K562 (cell line): ENCODE data around the gene PHF5A.

Source experiments
- ATF6 ChIP-seq: sonication (generic); formaldehyde crosslinking; IDR thresholded peaks from 2 replicates; pipeline ENCODE4 v1.4.0; 2020; ENCODE audit warnings: mild to moderate bottlenecking, missing genetic modification reagents
- CTCF ChIP-seq, 3 experiments: IDR thresholded peaks in 2 of 3; conservative IDR thresholded peaks in 1 of 3; 2 replicates each; pipeline ENCODE4 v1.5.1; 2011 to 2012; ENCODE audit warnings: low read length in 3 of 3, mild to moderate bottlenecking in 3 of 3, control low read depth in 2 of 3, improper control_type of control experiment in 1 of 3, inconsistent platforms in 1 of 3, low read depth in 1 of 3, mixed read lengths in 1 of 3, moderate library complexity in 1 of 3; ENCODE audit not compliant: insufficient read depth in 2 of 3
- ELF4 ChIP-seq: fragments of 450-650 bp; formaldehyde crosslinking; IDR thresholded peaks from 2 replicates; pipeline ENCODE4 v1.4.0; 2022; ENCODE audit warnings: missing genetic modification characterization
- FOXJ3 ChIP-seq: sonication (generic); formaldehyde crosslinking; IDR thresholded peaks from 2 replicates; pipeline ENCODE4 v1.4.0; 2020; ENCODE audit warnings: mild to moderate bottlenecking, missing genetic modification reagents
- JUNB ChIP-seq: fragments of 450-650 bp; formaldehyde crosslinking; conservative IDR thresholded peaks from 2 replicates; pipeline ENCODE4 v1.4.0; 2020; ENCODE audit warnings: mild to moderate bottlenecking
- MAX ChIP-seq: sonication (generic); formaldehyde crosslinking; IDR thresholded peaks from 2 replicates; pipeline ENCODE4 v1.9.0; 2022; ENCODE audit warnings: mild to moderate bottlenecking, missing genetic modification reagents
- NFRKB ChIP-seq: fragments of 450-650 bp; IDR thresholded peaks from 2 replicates; pipeline ENCODE4 v1.6.1; 2016; ENCODE audit warnings: low read depth
- POLR2A ChIP-seq: fragments of 450-650 bp; conservative IDR thresholded peaks from 2 replicates; pipeline ENCODE4 v1.6.1; 2016
- POLR2AphosphoS5 ChIP-seq: IDR thresholded peaks from 2 replicates; pipeline ENCODE4 v1.6.1; 2011; ENCODE audit warnings: mild to moderate bottlenecking, low read depth, low read length, moderate library complexity; ENCODE audit not compliant: control insufficient read depth, insufficient read depth
- RAD51 ChIP-seq: fragments of 450-650 bp; IDR thresholded peaks from 2 replicates; pipeline ENCODE4 v1.7.1; 2016; ENCODE audit warnings: low read depth, mild to moderate bottlenecking, borderline replicate concordance
- SIRT6 ChIP-seq: IDR thresholded peaks from one replicate; pipeline ENCODE4 v1.6.1; 2012; ENCODE audit warnings: low read depth, mild to moderate bottlenecking, control low read depth, inconsistent platforms, low read length, moderate library complexity
- TCF7L2 ChIP-seq: fragments of 150-350 bp; IDR thresholded peaks from 2 replicates; pipeline ENCODE4 v1.6.1; 2016; ENCODE audit warnings: low read depth, mild to moderate bottlenecking, low read length, moderate library complexity
- ZBTB40 ChIP-seq, 2 experiments: fragments of 450-650 bp in 1 of 2; sonication (generic) in 1 of 2; formaldehyde crosslinking in 1 of 2; IDR thresholded peaks; 2 replicates each; pipeline versions ENCODE4 v1.7.1 to v1.9.0; 2016 to 2022; ENCODE audit warnings: inconsistent platforms in 1 of 2, mild to moderate bottlenecking in 1 of 2, missing genetic modification reagents in 1 of 2
- ZFX ChIP-seq: sonication (generic); formaldehyde crosslinking; IDR thresholded peaks from 2 replicates; pipeline ENCODE4 v1.8.0; 2022; ENCODE audit warnings: mild to moderate bottlenecking, missing genetic modification reagents, moderate library complexity

GRCh38 chr22:41429951-41430332, 38.5 kb downstream of the PHF5A start:
- TF ChIP-seq TCF7L2 (no peak), JUNB (CRISPR knock-in tag) (no peak), MAX (no peak), CTCF (IDR thresholded peaks at IDR 0.05 in 2 of 3, conservative IDR thresholded peaks at IDR 0.05 in 1 of 3; ENCODE audit: insufficient read depth in 2 of 3, low read depth in 1 of 3, low read length in 3 of 3) (no peak), ZBTB40 (IDR thresholded peaks at IDR 0.05) (no peak), ZBTB40 (CRISPR knock-in tag; IDR thresholded peaks at IDR 0.05) (no peak), POLR2A (no peak), ZFX (CRISPR knock-in tag) (no peak), FOXJ3 (CRISPR knock-in tag) (no peak), NFRKB (no peak), ATF6 (no peak), POLR2AphosphoS5 (no peak), SIRT6 (no peak), ELF4 (no peak), RAD51 (no peak)
